ENCODE results near the gene MED16.
"Not testable (repeated sequence)": the region's sequence is repeated elsewhere in the genome, so short reads cannot be mapped to it uniquely, and the experiment has no call there.

Gene MED16

GRCh38 chr19:870963-871401, 22.0 kb downstream of the MED16 start:
- DNase-seq, result no peak

GRCh38 chr19:870314-870713, 22.7 kb downstream of the MED16 start:
- DNase-seq, result no peak

GRCh38 chr19:869245-870177, 23.5 kb downstream of the MED16 start:
- peak; percentile 88 for DNase-seq

GRCh38 chr19:868458-869244, 24.3 kb downstream of the MED16 start:
- no peak for DNase-seq

GRCh38 chr19:867855-868457, 25.0 kb downstream of the MED16 start:
- no peak for DNase-seq

- DNase-seq, result no peak
These were observed 25.6 kb downstream of the MED16 start for GRCh38 chr19:867301-867793.

- no peak for DNase-seq
These were observed 26.2 kb downstream of the MED16 start for GRCh38 chr19:866769-867300.

GRCh38 chr19:863315-863620, 29.7 kb downstream of the MED16 start:
- DNase-seq, result no peak

- no peak for DNase-seq
These were observed 30.2 kb downstream of the MED16 start for GRCh38 chr19:862581-863314.

GRCh38 chr19:861756-862580, 31.0 kb downstream of the MED16 start:
- DNase-seq, result peak; percentile 44

- no peak for DNase-seq
These were observed 31.7 kb downstream of the MED16 start for GRCh38 chr19:861141-861755.

- no peak for DNase-seq
These were observed 33.8 kb downstream of the MED16 start, which contains the start of gene CFD for GRCh38 chr19:858868-859843. Gene CFD, plus strand, starts transcription at chr19:859664. Its CDS starts 26 bp downstream, at chr19:859690.

- DNase-seq, result no peak
These were observed 34.7 kb downstream of the MED16 start for GRCh38 chr19:858284-858683.

GRCh38 chr19:855566-856120, 37.3 kb downstream of the MED16 start:
- DNase-seq, result no peak

GRCh38 chr19:855142-855541, 37.8 kb downstream of the MED16 start:
- no peak for DNase-seq

- no peak for DNase-seq
These were observed 38.4 kb downstream of the MED16 start for GRCh38 chr19:854549-854948.

- DNase-seq, result not testable (repeated sequence)
These were observed 39.3 kb downstream of the MED16 start for GRCh38 chr19:853614-854220.

GRCh38 chr19:853014-853585, 39.9 kb downstream of the MED16 start:
- DNase-seq, result no peak
